ENCODE measurements around the gene STOM. TPM values are rescaled to one million over a fixed set of nuclear protein-coding genes. Genes with fewer than 3 reads are reported as not detected.

Gene STOM
- polyA plus RNA-seq, 1 of the 3 experiments (the other 2 are of a cell fraction), result 40.5 TPM

- Histone ChIP-seq H3K27ac (ENCODE audit: low read depth in 2 of 2, low read length in 1 of 2) (no peak overlapping the region), H4K20me1 (ENCODE audit: insufficient read depth) (no peaks in the 10 kb centered on the region), H3K4me1 (ENCODE audit: control insufficient read depth in 1 of 2, insufficient read depth in 2 of 2, low read depth in 1 of 2, low read length in 1 of 2) (peaks cover 0 to 7% of the 10 kb centered on the region in 2 experiments; a peak in 1 of 4 replicates), H2AFZ (ENCODE audit: low read depth) (no peak overlapping the region), H3K79me2 (ENCODE audit: insufficient read depth) (no peaks in the 10 kb centered on the region), H3K9me2 (no peaks in the 10 kb centered on the region), H3K27me3 (ENCODE audit: insufficient read depth) (no peaks in the 10 kb centered on the region), H3K36me3 (replicated peaks in 1 of 2; ENCODE audit: control insufficient read depth in 1 of 2, insufficient read depth in 2 of 2, low read length in 1 of 2) (no peaks in the 10 kb centered on the region), H3K9ac (no peak overlapping the region), H3K4me2 (no peak overlapping the region), H3K4me3 (ENCODE audit: low read depth in 2 of 2, low read length in 1 of 2) (no peak overlapping the region), H3K9me3 (no peaks in the 10 kb centered on the region), H3F3A (replicated peaks; ENCODE audit: insufficient read depth) (peaks cover 6% of the 10 kb centered on the region)
- POLR2A ChIA-PET, result no interaction called here
- 95% methylated on average over 6 of the region's 6 CpGs for WGBS (ENCODE audit: low lambda C conversion rate)
- CTCF ChIA-PET, result interaction anchor here (1.1 to 14.0 kb wide), 2 partner anchors 13 to 63 kb away, joined by 3 to 128 read pairs; no protein-coding TSS in a partner anchor
- TF ChIP-seq CHD2 (IDR thresholded peaks at IDR 0.05; ENCODE audit: low read length, partially characterized antibody) (no peak), FOSL2 (IDR thresholded peaks at IDR 0.05; ENCODE audit: borderline replicate concordance, low read depth) (no peak), TCF12 (IDR thresholded peaks at IDR 0.05) (no peak), SMC3 (IDR thresholded peaks at IDR 0.05; ENCODE audit: low read depth, low read length) (no peak), JUND (IDR thresholded peaks at IDR 0.05) (no peak), SIN3A (IDR thresholded peaks at IDR 0.05; ENCODE audit: borderline replicate concordance, low read depth, low read length) (no peak)
- no peak for DNase-seq
Measured at GRCh38 chr9:121383715-121384114, 13.7 kb upstream of the STOM start.

- ChIA-PET POLR2A (no interaction called here), CTCF (interaction anchor here (1.2 to 8.2 kb wide), 3 partner anchors 19 to 168 kb away, joined by 3 to 97 read pairs (median 44); no protein-coding TSS in a partner anchor)
- Histone ChIP-seq H3F3A (replicated peaks; ENCODE audit: insufficient read depth) (peaks cover 4% of the 10 kb centered on the region), H3K4me3 (ENCODE audit: low read depth in 2 of 2, low read length in 1 of 2) (no peak overlapping the region), H3K36me3 (replicated peaks in 1 of 2; ENCODE audit: control insufficient read depth in 1 of 2, insufficient read depth in 2 of 2, low read length in 1 of 2) (peaks cover 0 to 3% of the 10 kb centered on the region in 2 experiments), H3K9ac (no peak overlapping the region), H3K27me3 (ENCODE audit: insufficient read depth) (no peaks in the 10 kb centered on the region), H3K9me3 (no peaks in the 10 kb centered on the region), H3K9me2 (no peaks in the 10 kb centered on the region), H3K4me1 (ENCODE audit: control insufficient read depth in 1 of 2, insufficient read depth in 2 of 2, low read depth in 1 of 2, low read length in 1 of 2) (no peaks in the 10 kb centered on the region), H3K4me2 (no peak overlapping the region), H2AFZ (ENCODE audit: low read depth) (no peak overlapping the region), H4K20me1 (ENCODE audit: insufficient read depth) (no peaks in the 10 kb centered on the region), H3K79me2 (ENCODE audit: insufficient read depth) (no peaks in the 10 kb centered on the region), H3K27ac (ENCODE audit: low read depth in 2 of 2, low read length in 1 of 2) (no peak overlapping the region)
- DNase-seq, result no peak
- TF ChIP-seq TAF1 (IDR thresholded peaks at IDR 0.05; ENCODE audit: borderline replicate concordance, low read depth, low read length), result no peak
Measured at GRCh38 chr9:121380846-121381245, 10.8 kb upstream of the STOM start.

- H3K9me3 ChIP-seq, result no peaks in the 10 kb centered on the region
- ChIA-PET POLR2A (no interaction called here), CTCF (interaction anchor here (0.7 to 8.2 kb wide), 8 partner anchors 9 to 164 kb away, joined by 3 to 97 read pairs (median 6); no protein-coding TSS in a partner anchor)
- H4K20me1 ChIP-seq (ENCODE audit: insufficient read depth), result no peaks in the 10 kb centered on the region
- no peaks in the 10 kb centered on the region for H3K9me2 ChIP-seq
- peaks cover 0 to 3% of the 10 kb centered on the region in 2 experiments for H3K36me3 ChIP-seq (replicated peaks in 1 of 2; ENCODE audit: control insufficient read depth in 1 of 2, insufficient read depth in 2 of 2, low read length in 1 of 2)
- peaks cover 14 to 20% of the 10 kb centered on the region in 2 experiments; a peak in 3 of 4 replicates for H3K4me1 ChIP-seq (ENCODE audit: control insufficient read depth in 1 of 2, insufficient read depth in 2 of 2, low read depth in 1 of 2, low read length in 1 of 2)
- no peak overlapping the region for H2AFZ ChIP-seq (ENCODE audit: low read depth)
- H3K4me3 ChIP-seq (ENCODE audit: low read depth in 2 of 2, low read length in 1 of 2), result no peak overlapping the region; a peak in 1 of 4 replicates
- H3K9ac ChIP-seq, result no peak overlapping the region
- TF ChIP-seq ELF1 (IDR thresholded peaks at IDR 0.05) (no peak), RAD21 (IDR thresholded peaks at IDR 0.05; ENCODE audit: low read length) (peak; percentile 58), EZH2phosphoT487 (IDR thresholded peaks at IDR 0.05; ENCODE audit: borderline replicate concordance, low read depth) (no peak), SMC3 (IDR thresholded peaks at IDR 0.05; ENCODE audit: low read depth, low read length) (peak; percentile 39), FOXM1 (IDR thresholded peaks at IDR 0.05; ENCODE audit: low read depth) (no peak), GATA2 (CRISPR knock-in tag; IDR thresholded peaks at IDR 0.05) (no peak), NRF1 (IDR thresholded peaks at IDR 0.05; ENCODE audit: low read depth, low read length) (no peak), GABPA (IDR thresholded peaks at IDR 0.05; ENCODE audit: low read depth) (no peak), TAF1 (IDR thresholded peaks at IDR 0.05; ENCODE audit: borderline replicate concordance, low read depth, low read length) (no peak), CTCF (IDR thresholded peaks at IDR 0.05) (peak; percentile 71), USF1 (IDR thresholded peaks at IDR 0.05; ENCODE audit: borderline replicate concordance, low read depth) (no peak)
- H3K27me3 ChIP-seq (ENCODE audit: insufficient read depth), result no peaks in the 10 kb centered on the region
- no peak overlapping the region for H3K4me2 ChIP-seq
- 74% methylated on average over 4 of the region's 4 CpGs for WGBS (ENCODE audit: low lambda C conversion rate)
- peaks cover 17% of the 10 kb centered on the region for H3F3A ChIP-seq (replicated peaks; ENCODE audit: insufficient read depth)
- DNase-seq, result peak; percentile 29
- H3K79me2 ChIP-seq (ENCODE audit: insufficient read depth), result no peaks in the 10 kb centered on the region
- no peak overlapping the region for H3K27ac ChIP-seq (ENCODE audit: low read depth in 2 of 2, low read length in 1 of 2)
Measured at GRCh38 chr9:121376214-121376830, 6.3 kb upstream of the STOM start.
